GM23338 (cell line): ENCODE results near the gene C12orf56. TPM values are rescaled to one million over a fixed set of nuclear protein-coding genes. Genes with fewer than 3 reads are reported as not detected.

ENCODE experiments used
- ATAC-seq: fragments of 200-7000 bp; cut with Tn5 transposase; 3 replicates; pipeline ENCODE4 v1.9.1; 2020
- DNase-seq: peaks from one replicate; pipeline ENCODE4 v3.0.0-alpha.2; 2015; ENCODE audit warnings: low spot score
- H2AFZ ChIP-seq: fragments of 200-600 bp; sonication (generic); 2 replicates; pipeline ENCODE4 v1.8.0; 2016; ENCODE audit warnings: antibody characterized with exemption, mild to moderate bottlenecking, moderate library complexity
- H3F3A ChIP-seq: fragments of 200-600 bp; sonication (generic); replicated peaks from 2 replicates; pipeline ENCODE4 v1.8.0; 2017; ENCODE audit warnings: antibody characterized with exemption, mixed run types, low read depth
- H3K27ac ChIP-seq: fragments of 200-600 bp; sonication (generic); 2 replicates; pipeline ENCODE4 v1.6.1; 2016; ENCODE audit warnings: low read depth
- H3K27me3 ChIP-seq: fragments of 200-600 bp; sonication (generic); 2 replicates; pipeline ENCODE4 v1.8.0; 2016; ENCODE audit warnings: mild to moderate bottlenecking, mixed run types, moderate library complexity; ENCODE audit not compliant: insufficient read depth
- H3K36me3 ChIP-seq: fragments of 200-600 bp; sonication (generic); 2 replicates; pipeline ENCODE4 v1.8.0; 2016; ENCODE audit warnings: mild to moderate bottlenecking; ENCODE audit not compliant: insufficient read depth
- H3K4me1 ChIP-seq: fragments of 200-600 bp; sonication (generic); 2 replicates; pipeline ENCODE4 v1.8.0; 2016; ENCODE audit warnings: mild to moderate bottlenecking, moderate library complexity; ENCODE audit not compliant: insufficient read depth
- H3K4me2 ChIP-seq: fragments of 200-600 bp; sonication (generic); 2 replicates; pipeline ENCODE4 v1.7.1; 2017; ENCODE audit warnings: mixed run types
- H3K4me3 ChIP-seq: fragments of 200-600 bp; sonication (generic); 2 replicates; pipeline ENCODE4 v1.6.1; 2016; ENCODE audit warnings: mixed run types
- H3K79me2 ChIP-seq: fragments of 200-600 bp; sonication (generic); replicated peaks from 2 replicates; pipeline ENCODE4 v1.8.0; 2017; ENCODE audit warnings: mild to moderate bottlenecking; ENCODE audit not compliant: insufficient read depth
- H3K9me2 ChIP-seq: fragments of 200-600 bp; sonication (generic); 2 replicates; pipeline ENCODE4 v1.8.0; 2017; ENCODE audit not compliant: insufficient read depth
- H4K20me1 ChIP-seq: fragments of 200-600 bp; sonication (generic); replicated peaks from 2 replicates; pipeline ENCODE4 v1.8.0; 2017; ENCODE audit warnings: mild to moderate bottlenecking; ENCODE audit not compliant: insufficient read depth
- H3K27ac Mint-ChIP-seq: 2 replicates; pipeline ENCODE4 v1.8.0; 2020; ENCODE audit warnings: inconsistent platforms, mild to moderate bottlenecking, moderate library complexity, mixed read lengths
- H3K27me3 Mint-ChIP-seq: 3 replicates; pipeline ENCODE4 v1.8.0; 2022; ENCODE audit warnings: low read depth, mild to moderate bottlenecking, moderate library complexity, mixed read lengths, inconsistent platforms; ENCODE audit not compliant: insufficient read depth, poor library complexity
- H3K36me3 Mint-ChIP-seq: 3 replicates; pipeline ENCODE4 v1.8.0; 2021; ENCODE audit warnings: low read depth, mild to moderate bottlenecking, inconsistent platforms, moderate library complexity, mixed read lengths
- H3K4me1 Mint-ChIP-seq: 3 replicates; pipeline ENCODE4 v1.8.0; 2020; ENCODE audit warnings: mild to moderate bottlenecking, inconsistent platforms, mixed read lengths
- H3K4me3 Mint-ChIP-seq: 3 replicates; pipeline ENCODE4 v1.8.0; 2021; ENCODE audit warnings: moderate library complexity, mild to moderate bottlenecking, inconsistent platforms, mixed read lengths
- H3K9me3 Mint-ChIP-seq: 3 replicates; pipeline ENCODE4 v1.8.0; 2020; ENCODE audit warnings: moderate library complexity, mild to moderate bottlenecking, inconsistent platforms, mixed read lengths
- CREB1 ChIP-seq: fragments of 250-450 bp; sonication (Bioruptor Pico); IDR thresholded peaks from 2 replicates; pipeline ENCODE4 v1.5.0; 2020; ENCODE audit warnings: low read depth, mild to moderate bottlenecking, moderate library complexity
- CTCF ChIP-seq, 2 experiments: fragments of 200-600 bp in 1 of 2; sonication (generic) in 1 of 2; conservative IDR thresholded peaks; 2 replicates each; pipeline versions ENCODE4 v1.5.1 to v1.6.1; 2016 to 2017; ENCODE audit warnings: antibody characterized with exemption in 2 of 2, low read depth in 2 of 2, mild to moderate bottlenecking in 2 of 2, moderate library complexity in 1 of 2
- ETS1 ChIP-seq: IDR thresholded peaks from 2 replicates; pipeline ENCODE4 v1.6.1; 2016; ENCODE audit warnings: antibody characterized with exemption
- EZH2 ChIP-seq: fragments of 200-600 bp; sonication (generic); IDR thresholded peaks from one replicate; pipeline ENCODE4 v1.8.0; 2017; ENCODE audit warnings: antibody characterized with exemption, mild to moderate bottlenecking, low read depth; ENCODE audit not compliant: unreplicated experiment
- EZH2phosphoT487 ChIP-seq: fragments of 200-600 bp; sonication (generic); IDR thresholded peaks from one replicate; pipeline ENCODE4 v1.8.1; 2018; ENCODE audit warnings: antibody characterized with exemption; ENCODE audit not compliant: unreplicated experiment
- JUNB ChIP-seq: IDR thresholded peaks from one replicate; pipeline ENCODE4 v1.6.1; 2016; ENCODE audit warnings: antibody characterized with exemption; ENCODE audit not compliant: unreplicated experiment
- NANOG ChIP-seq: IDR thresholded peaks from 2 replicates; pipeline ENCODE4 v1.6.1; 2016; ENCODE audit warnings: antibody characterized with exemption, borderline replicate concordance
- POLR2AphosphoS5 ChIP-seq: IDR thresholded peaks from 2 replicates; pipeline ENCODE4 v1.6.1; 2016; ENCODE audit warnings: antibody characterized with exemption, low read depth
- REST ChIP-seq: IDR thresholded peaks from one replicate; pipeline ENCODE4 v1.6.1; 2018; ENCODE audit warnings: antibody characterized with exemption; ENCODE audit not compliant: unreplicated experiment
- STAT1 ChIP-seq: IDR thresholded peaks from one replicate; pipeline ENCODE4 v1.6.1; 2016; ENCODE audit warnings: antibody characterized with exemption; ENCODE audit not compliant: unreplicated experiment
- ZNF114 ChIP-seq: fragments of 250-450 bp; sonication (Bioruptor Pico); IDR thresholded peaks from 2 replicates; pipeline ENCODE4 v1.5.0; 2020; ENCODE audit warnings: mild to moderate bottlenecking, moderate library complexity
- ZNF331 ChIP-seq: fragments of 250-450 bp; sonication (Bioruptor Pico); IDR thresholded peaks from 2 replicates; pipeline ENCODE4 v1.5.0; 2020; ENCODE audit warnings: low read depth, mild to moderate bottlenecking, moderate library complexity
- ZNF462 ChIP-seq: fragments of 250-450 bp; sonication (Bioruptor Pico); IDR thresholded peaks from 2 replicates; pipeline ENCODE4 v1.5.0; 2020; ENCODE audit warnings: mild to moderate bottlenecking, moderate library complexity
- polyA plus RNA-seq: library from polyadenylated mRNA; unstranded; fragments of >200 nt; fragmentation: Nextera tagmentation; extraction: Ambion mirVana; gene quantifications from 2 replicates; pipeline ENCODE4 v1.2.1, GENCODE V29; 2016
- total RNA-seq: library from RNA; depleted of rRNA; stranded (reverse); fragments of >200 nt; shearing (Covaris generic); gene quantifications from 2 replicates; pipeline ENCODE4 v1.2.3, GENCODE V29; 2014

Gene C12orf56
- total and polyA plus RNA-seq, 2 experiments from 2014 or later, result 6.4 to 9.3 TPM

- ATAC-seq (no peak), DNase-seq (no peak)
- no peaks in the 10 kb centered on the region for H3K36me3 Mint-ChIP-seq
- Histone ChIP-seq H3K4me1 (no peaks in the 10 kb centered on the region), H3F3A (no peaks in the 10 kb centered on the region), H3K27me3 (no peaks in the 10 kb centered on the region), H3K4me3 (no peak overlapping the region), H3K79me2 (no peaks in the 10 kb centered on the region), H4K20me1 (no peaks in the 10 kb centered on the region), H2AFZ (no peak overlapping the region), H3K9me2 (no peaks in the 10 kb centered on the region), H3K4me2 (no peak overlapping the region), H3K27ac (no peak overlapping the region), H3K36me3 (no peaks in the 10 kb centered on the region)
- H3K4me1 Mint-ChIP-seq, result no peaks in the 10 kb centered on the region
- H3K27me3 Mint-ChIP-seq, result peaks cover 2% of the 10 kb centered on the region
- no peak overlapping the region for H3K4me3 Mint-ChIP-seq
- peaks cover 5% of the 10 kb centered on the region; the same call in 1 of the 3 replicates for H3K9me3 Mint-ChIP-seq
- TF ChIP-seq CREB1 (CRISPR knock-in tag), result no peak
- no peak for TF ChIP-seq NANOG
- TF ChIP-seq STAT1, result no peak
- TF ChIP-seq EZH2phosphoT487, result no peak
- no peak for TF ChIP-seq ZNF462 (CRISPR knock-in tag)
- TF ChIP-seq ZNF331 (CRISPR knock-in tag), result no peak
- TF ChIP-seq POLR2AphosphoS5, result no peak
- TF ChIP-seq EZH2, result no peak
- TF ChIP-seq CTCF (conservative IDR thresholded peaks at IDR 0.05; ENCODE audit: low read depth in 2 of 2), result no peak
- no peak for TF ChIP-seq ETS1
- TF ChIP-seq ZNF114 (CRISPR knock-in tag), result no peak
- TF ChIP-seq JUNB, result no peak
- no peak for TF ChIP-seq REST
- no peak overlapping the region for H3K27ac Mint-ChIP-seq
Measured at GRCh38 chr12:64229796-64230195, 160.8 kb downstream of the C12orf56 start.
